Smooth muscle cell of trachea (primary cell): Measurements from ENCODE around the gene MYL1. TPM values are rescaled to one million over a fixed set of nuclear protein-coding genes. Genes with fewer than 3 reads are reported as not detected.

Experiments
- total RNA-seq: library from RNA; depleted of rRNA; stranded (reverse); fragments of >200 nt; gene quantifications from 2 replicates; pipeline ENCODE4 v1.2.1, GENCODE V29; 2014

The MYL1 gene
- total RNA-seq: not detected in 2 replicates

GRCh38 chr2:210315015-210315788 lies at the start of gene MYL1:
Gene MYL1 (minus strand): TSS chr2:210315174. CDS start chr2:210315042, 132 bp downstream.

Other genes with a start within 250 kb of the MYL1 start
- gene KANSL1L, start 143.8 kb downstream of the MYL1 start, total RNA-seq: 19.4 and 27.3 TPM in 2 replicates
- gene ACADL, start 89.7 kb downstream of the MYL1 start, total RNA-seq: 0.29 and 0.66 TPM in 2 replicates
- gene LANCL1, start 161.6 kb upstream of the MYL1 start, total RNA-seq: 56.4 and 78.5 TPM in 2 replicates
- gene CPS1, start 241.4 kb upstream of the MYL1 start, total RNA-seq: 20.9 and 21.3 TPM in 2 replicates